ENCODE measurements around the gene ZNF224. TPM values are rescaled to one million over a fixed set of nuclear protein-coding genes. Genes with fewer than 3 reads are reported as not detected.

ZNF224 gene
- total RNA-seq (2021) (29.3 and 30.9 TPM in 2 replicates), Bru-seq, nascent RNA (percentile 68 among the genes with signal in this experiment), BruChase-seq, experiment 1, labeled RNA remaining after a 2-hour chase (percentile 87 among the genes with signal in this experiment), BruChase-seq, experiment 2, labeled RNA remaining after a 6-hour chase (percentile 69 among the genes with signal in this experiment)
- long read RNA-seq, transcript ZNF224-201 (6 exons, 3,980 nt), result minor isoform, 6 of 26 reads
- long read RNA-seq, transcript ZNF224-208 (1 exons, 2,994 nt), result major isoform, 12 of 26 reads
- long read RNA-seq, partial matches to known transcripts, result 4 of 26 reads
- long read RNA-seq, other reads (novel, unspliced or antisense), result 3 of 26 reads

DNA sequence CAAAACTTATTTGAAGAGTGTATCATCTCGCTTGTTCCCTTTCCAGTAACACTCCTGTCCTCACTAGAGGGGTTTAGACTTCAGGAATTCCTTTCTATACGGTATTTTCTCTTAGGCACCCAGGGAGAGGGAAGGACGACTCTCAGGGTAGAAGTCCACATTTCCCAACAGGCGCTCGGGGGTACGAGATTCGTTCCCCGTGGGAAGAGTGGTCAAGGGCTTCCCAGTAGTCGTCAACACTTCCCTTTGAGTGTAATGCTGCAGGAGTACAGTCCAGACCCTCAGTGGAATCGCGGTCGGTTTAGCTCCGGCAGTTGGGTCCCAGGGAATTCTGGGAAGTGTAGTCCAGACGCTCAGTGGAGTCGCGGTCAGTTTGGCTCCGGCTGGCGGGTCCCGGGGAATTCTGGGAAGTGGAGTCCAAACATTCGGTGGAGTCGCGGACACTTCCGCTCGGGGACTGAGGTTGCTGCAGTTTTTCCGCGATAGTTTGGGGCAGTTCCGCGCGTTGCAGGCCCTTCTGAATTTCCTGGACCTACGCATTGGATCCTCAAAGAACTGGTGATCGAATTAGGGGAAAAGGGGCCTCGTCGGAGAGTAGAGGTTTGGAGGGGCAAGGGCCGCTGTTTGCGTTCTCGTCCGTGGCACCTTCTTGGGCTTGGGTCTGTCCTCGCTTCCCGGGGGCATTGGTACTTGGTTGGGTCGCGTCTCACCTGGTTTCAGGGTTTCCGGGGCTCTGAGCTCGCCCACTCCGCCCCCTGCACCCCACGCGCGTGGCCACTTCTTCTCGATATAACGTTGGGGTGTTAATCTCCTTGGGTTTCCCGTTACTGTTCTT is at the start of gene ZNF224:
ZNF224 (plus strand) TSS at position 431 of the 835 bp plus-strand sequence. CDS start 3,513 bp downstream, outside the sequence.
- Histone ChIP-seq H3K36me3 (ENCODE audit: low read depth) (peaks cover 17% of the 10 kb centered on the region), H4K20me1 (ENCODE audit: insufficient read depth) (no peaks in the 10 kb centered on the region), H3K9me2 (ENCODE audit: insufficient read depth) (no peaks in the 10 kb centered on the region), H3K27ac (peak within 1 kb of the TSS; percentile 10; the same call in 1 of the 2 replicates), H3F3A (ENCODE audit: insufficient read depth, low read depth) (peaks cover 9% of the 10 kb centered on the region; the same call in 1 of the 2 replicates), H2AFZ (peak within 1 kb of the TSS; percentile 100), H3K27me3 (ENCODE audit: insufficient read depth, low read depth) (no peaks in the 10 kb centered on the region), H3K79me2 (ENCODE audit: low read depth) (peaks cover 20% of the 10 kb centered on the region), H3K4me2 (peak within 1 kb of the TSS; percentile 97), H3K4me3 (peak within 1 kb of the TSS; percentile 65), H3K4me1 (replicated peaks; ENCODE audit: insufficient read depth) (peaks cover 19% of the 10 kb centered on the region), H3K9me3 (ENCODE audit: insufficient read depth, low read depth) (0 out of 2 replicates have a peak, but pooled peaks cover 3% of the 10 kb centered on the region)
- no TSS peak for BruUV-seq (replicated peaks)
- intact Hi-C loops (cut with micrococcal nuclease; ENCODE audit: unreplicated experiment), result loop anchor here (1.0 to 2.0 kb wide), 4 partner anchors 19 to 110 kb away; partner anchors contain the start of genes ZNF155, ZNF222 and ZNF225
- TF ChIP-seq EZH2 (IDR thresholded peaks at IDR 0.05; ENCODE audit: low read depth), result no peak
- TF ChIP-seq, protein P1, sequence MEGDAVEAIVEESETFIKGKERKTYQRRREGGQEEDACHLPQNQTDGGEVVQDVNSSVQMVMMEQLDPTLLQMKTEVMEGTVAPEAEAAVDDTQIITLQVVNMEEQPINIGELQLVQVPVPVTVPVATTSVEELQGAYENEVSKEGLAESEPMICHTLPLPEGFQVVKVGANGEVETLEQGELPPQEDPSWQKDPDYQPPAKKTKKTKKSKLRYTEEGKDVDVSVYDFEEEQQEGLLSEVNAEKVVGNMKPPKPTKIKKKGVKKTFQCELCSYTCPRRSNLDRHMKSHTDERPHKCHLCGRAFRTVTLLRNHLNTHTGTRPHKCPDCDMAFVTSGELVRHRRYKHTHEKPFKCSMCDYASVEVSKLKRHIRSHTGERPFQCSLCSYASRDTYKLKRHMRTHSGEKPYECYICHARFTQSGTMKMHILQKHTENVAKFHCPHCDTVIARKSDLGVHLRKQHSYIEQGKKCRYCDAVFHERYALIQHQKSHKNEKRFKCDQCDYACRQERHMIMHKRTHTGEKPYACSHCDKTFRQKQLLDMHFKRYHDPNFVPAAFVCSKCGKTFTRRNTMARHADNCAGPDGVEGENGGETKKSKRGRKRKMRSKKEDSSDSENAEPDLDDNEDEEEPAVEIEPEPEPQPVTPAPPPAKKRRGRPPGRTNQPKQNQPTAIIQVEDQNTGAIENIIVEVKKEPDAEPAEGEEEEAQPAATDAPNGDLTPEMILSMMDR (conservative IDR thresholded peaks at IDR 0.05), result no peak
- CTCF ChIA-PET, result no interaction called here
- peak; percentile 85 for DNase-seq
- POLR2A ChIA-PET (ENCODE audit: unreplicated experiment), result interaction anchor here (0.9 kb wide), 1 partner anchor 551 kb away, joined by 3 read pairs; no protein-coding TSS in a partner anchor

DNA sequence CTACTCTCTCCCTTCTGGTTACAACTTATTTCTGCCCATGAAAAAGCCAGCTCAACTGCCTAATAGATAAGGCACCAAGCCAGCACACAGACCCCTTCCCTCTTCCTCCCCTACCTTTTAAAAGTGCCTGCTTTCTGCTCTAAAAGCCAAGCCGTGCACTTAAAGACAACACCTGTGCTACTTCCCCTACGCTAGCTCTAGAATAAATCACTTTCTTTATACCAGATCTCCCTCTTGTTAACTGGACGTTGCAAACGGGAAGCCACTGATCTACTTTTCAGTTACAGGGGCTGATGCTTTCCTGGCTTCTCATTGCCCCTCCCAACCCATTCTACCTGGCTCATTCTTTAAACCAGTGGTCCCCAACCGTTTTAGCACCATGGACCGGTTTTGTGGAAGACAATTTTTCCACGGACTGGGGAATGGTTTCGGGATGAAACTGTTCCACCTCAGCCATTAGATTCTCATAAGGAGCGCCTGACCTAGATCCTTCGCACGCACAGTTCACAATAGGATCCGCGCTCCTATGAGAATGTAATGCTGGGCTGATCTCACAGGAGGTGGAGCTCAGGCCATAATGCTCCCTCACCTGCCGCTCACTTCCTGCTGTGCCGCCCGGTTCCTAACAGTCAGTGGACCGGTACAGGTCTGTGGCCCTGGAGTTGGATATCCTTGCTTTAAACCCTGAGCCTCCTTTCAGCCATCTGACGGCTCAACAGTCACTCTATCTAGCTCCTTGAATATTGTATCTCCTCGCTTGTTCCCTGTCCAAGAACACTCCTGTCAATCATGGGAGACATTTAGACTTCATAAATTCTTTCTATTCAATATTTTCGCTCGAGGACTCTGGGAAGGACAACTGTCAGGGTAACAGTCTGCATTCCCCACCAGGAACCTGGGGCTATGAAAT is 43.2 kb upstream of the ZNF224 start:
- peak overlapping the region; percentile 83 for H3K4me2 ChIP-seq
- no peaks in the 10 kb centered on the region for H3K36me3 ChIP-seq (ENCODE audit: low read depth)
- H3K27ac ChIP-seq, result peak overlapping the region; percentile 42
- POLR2A ChIA-PET (ENCODE audit: unreplicated experiment), result interaction anchor here (0.6 to 1.1 kb wide), 6 partner anchors 29 to 383 kb away, joined by 3 to 7 read pairs (median 5); partner anchors contain the start of gene ZNF283
- peaks cover 7% of the 10 kb centered on the region; the same call in 1 of the 2 replicates for H3K79me2 ChIP-seq (ENCODE audit: low read depth)
- peaks cover 11% of the 10 kb centered on the region; the same call in 1 of the 2 replicates for H3K9me3 ChIP-seq (ENCODE audit: insufficient read depth, low read depth)
- no peak for TF ChIP-seq EZH2 (IDR thresholded peaks at IDR 0.05; ENCODE audit: low read depth)
- TF ChIP-seq, protein P1 (conservative IDR thresholded peaks at IDR 0.05), result no peak
- peak; percentile 51 to 74 for DNase-seq
- H3K27me3 ChIP-seq (ENCODE audit: insufficient read depth, low read depth), result peaks cover 3% of the 10 kb centered on the region; the same call in 1 of the 2 replicates
- H4K20me1 ChIP-seq (ENCODE audit: insufficient read depth), result no peaks in the 10 kb centered on the region
- intact Hi-C loops (cut with micrococcal nuclease; ENCODE audit: unreplicated experiment), result loop anchor here (1.0 to 5.0 kb wide), 6 partner anchors 26 to 114 kb away; partner anchors contain the start of genes ZNF155, ZNF222, ZNF224 and ZNF225
- H3F3A ChIP-seq (ENCODE audit: insufficient read depth, low read depth), result peaks cover 16% of the 10 kb centered on the region; the same call in 1 of the 2 replicates
- BruUV-seq (replicated peaks), result TSS peak; percentile 25
- H3K9me2 ChIP-seq (ENCODE audit: insufficient read depth), result no peaks in the 10 kb centered on the region
- peak overlapping the region; percentile 64 for H3K4me3 ChIP-seq
- H3K4me1 ChIP-seq (replicated peaks; ENCODE audit: insufficient read depth), result peaks cover 17% of the 10 kb centered on the region
- CTCF ChIA-PET, result interaction anchor here (0.6 kb wide), 1 partner anchor 161 kb away, joined by 8 read pairs; the partner anchor contains the start of gene ZNF227
- H2AFZ ChIP-seq, result peak overlapping the region; percentile 93
